Lung (tissue), 12 donors: ENCODE data around the gene GADD45A. TPM values are rescaled to one million over a fixed set of nuclear protein-coding genes. Genes with fewer than 3 reads are reported as not detected.

ENCODE experiments used
- ATAC-seq: fragments of 200-7000 bp; cut with Tn5 transposase; one replicate; pipeline ENCODE4 v1.9.1; 2020; ENCODE audit warnings: moderate number of reproducible peaks; ENCODE audit not compliant: insufficient read depth, low FRiP score
- DNase-seq, 3 donors: peaks; one replicate each; pipeline ENCODE4 v3.0.0-alpha.2; 2013 to 2017
- H3K27ac ChIP-seq, 2 donors: one replicate each; pipeline ENCODE4 v1.5.1; 2013; ENCODE audit warnings: mild to moderate bottlenecking in 2 of 2, moderate library complexity in 2 of 2, control low read depth in 1 of 2, inconsistent platforms in 1 of 2, low read depth in 1 of 2, low read length in 1 of 2
- H3K27me3 ChIP-seq, 3 donors: one replicate each; pipeline ENCODE4 v1.5.1; 2013; ENCODE audit warnings: low read length in 2 of 3; ENCODE audit not compliant: control insufficient read depth in 3 of 3, insufficient read depth in 3 of 3
- H3K36me3 ChIP-seq, 4 donors: one replicate each; pipeline ENCODE4 v1.5.1; 2013; ENCODE audit warnings: low read length in 4 of 4, mild to moderate bottlenecking in 1 of 4, moderate library complexity in 1 of 4; ENCODE audit not compliant: control insufficient read depth in 4 of 4, insufficient read depth in 4 of 4
- H3K4me1 ChIP-seq, 5 donors: one replicate each; pipeline ENCODE4 v1.5.1; 2013; ENCODE audit warnings: low read length in 5 of 5, mild to moderate bottlenecking in 2 of 5, moderate library complexity in 1 of 5; ENCODE audit not compliant: control insufficient read depth in 5 of 5, insufficient read depth in 5 of 5
- H3K4me3 ChIP-seq: one replicate; pipeline ENCODE4 v1.5.1; 2013; ENCODE audit warnings: mild to moderate bottlenecking, control low read depth, moderate library complexity
- H3K9ac ChIP-seq, 2 donors: one replicate each; pipeline ENCODE4 v1.5.1; 2013; ENCODE audit warnings: low read length in 2 of 2, control low read depth in 1 of 2; ENCODE audit not compliant: insufficient read depth in 1 of 2
- H3K9me3 ChIP-seq, 4 donors: one replicate each; pipeline ENCODE4 v1.5.1; 2013; ENCODE audit warnings: low read length in 3 of 4, mild to moderate bottlenecking in 1 of 4, moderate library complexity in 1 of 4; ENCODE audit not compliant: control insufficient read depth in 4 of 4, insufficient read depth in 3 of 4
- CTCF ChIP-seq: IDR thresholded peaks from 2 replicates; pipeline ENCODE4 v1.5.1; 2012; ENCODE audit warnings: mild to moderate bottlenecking; ENCODE audit errors: control extremely low read depth, extremely low read depth
- WGBS, 2 donors: extraction: QIAGEN DNeasy Blood & Tissue Kit; methylation state at CpG; one replicate each; pipeline ENCODE4 v1.1.7; 2013; 5-methylcytosine and 5-hydroxymethylcytosine counted together
- polyA plus RNA-seq, 2 donors: library from polyadenylated mRNA; stranded (reverse); fragments of 200-250 nt; gene quantifications; one replicate each; pipeline ENCODE4 v1.2.1, GENCODE V29; 2013
- total RNA-seq, 2 donors: library from RNA; depleted of rRNA in 1 of 2; stranded (reverse); fragments of >200 nt in 1 of 2; gene quantifications; one replicate each; pipeline ENCODE4 v1.2.1, GENCODE V29; 2014 to 2021
- donor health status: control.
- donor health status: control.
- donor health status: Bipolar disorder and iron deficiency.
- donor health status: healthy.
- donor health status: DM: yes; HTN: yes; CAD: no.

The GADD45A gene
- total and polyA plus RNA-seq, 4 donors: 12.9 to 52.0 (median 35.2) TPM

- ATAC-seq (no peak), DNase-seq (no peak)
- no peak overlapping the region for H3K9ac ChIP-seq
- H3K4me3 ChIP-seq: no peak overlapping the region
- H3K27ac ChIP-seq: peak overlapping the region in 1 of 2 donors; percentile 41
- no peaks in the 10 kb centered on the region for H3K9me3 ChIP-seq
- TF ChIP-seq CTCF: no peak
- H3K27me3 ChIP-seq: no peaks in the 10 kb centered on the region
- H3K36me3 ChIP-seq: peaks cover 0 to 10% (median 6%) of the 10 kb centered on the region in 4 donors
- 81 to 90% methylated on average over 8 of the region's 8 CpGs for WGBS, 2 donors
- H3K4me1 ChIP-seq: peaks cover 0 to 12% (median 0%) of the 10 kb centered on the region in 5 donors
Observed at GRCh38 chr1:67700692-67701410, 15.8 kb downstream of the GADD45A start.

GRCh38 chr1:67701876-67702275 lies 16.9 kb downstream of the GADD45A start:
- whole genome bisulfite sequencing, 2 donors: 93 to 98% methylated on average over 2 of the region's 2 CpGs
- ATAC-seq: no peak
- Histone ChIP-seq H3K4me1 (peaks cover 0 to 12% (median 0%) of the 10 kb centered on the region in 5 donors), H3K36me3 (peaks cover under 1 to 10% (median 6%) of the 10 kb centered on the region in 4 donors), H3K9ac (no peak overlapping the region), H3K27ac (no peak overlapping the region), H3K27me3 (no peaks in the 10 kb centered on the region), H3K9me3 (no peaks in the 10 kb centered on the region), H3K4me3 (no peak overlapping the region)
- DNase-seq: no peak
- no peak for TF ChIP-seq CTCF

- no peak overlapping the region for H3K9ac ChIP-seq
- no peaks in the 10 kb centered on the region for H3K9me3 ChIP-seq
- no peak overlapping the region for H3K4me3 ChIP-seq
- no peaks in the 10 kb centered on the region for H3K27me3 ChIP-seq
- 96 to 97% methylated on average over 3 of the region's 3 CpGs for WGBS, 2 donors
- no peak for ATAC-seq
- H3K36me3 ChIP-seq: peaks cover 4 to 13% (median 7%) of the 10 kb centered on the region in 4 donors
- no peak for DNase-seq
- no peak for TF ChIP-seq CTCF
- no peak overlapping the region for H3K27ac ChIP-seq
- H3K4me1 ChIP-seq: peaks cover 0 to 12% (median 0%) of the 10 kb centered on the region in 5 donors
Observed at GRCh38 chr1:67704351-67704750, 19.4 kb downstream of the GADD45A start.
